WTC11 (cell line): ENCODE results near the gene ERBB4. TPM values are rescaled to one million over a fixed set of nuclear protein-coding genes. Genes with fewer than 3 reads are reported as not detected.

Experiments used
- ATAC-seq: fragments of 200-7000 bp; cut with Tn5 transposase; 2 replicates; pipeline ENCODE4 v1.10.0; 2021; ENCODE audit warnings: mild to moderate bottlenecking, moderate library complexity
- CTCF ChIA-PET: fragments of 300-600 bp; sonication (Branson Sonifier 250); formaldehyde crosslinking; loops from one replicate; lab custom pipeline; 2021; ENCODE audit warnings: antibody characterized with exemption; lab: Charles Lee
- POLR2A ChIA-PET: fragments of 350-600 bp; sonication (Branson Sonifier 250); formaldehyde crosslinking; loops from one replicate; lab custom pipeline; 2021; ENCODE audit warnings: antibody characterized with exemption; lab: Charles Lee
- DNase-seq: peaks from one replicate; pipeline ENCODE4 v3.0.0; 2021; ENCODE audit warnings: low spot score
- H3K27ac Mint-ChIP-seq: 2 replicates; pipeline ENCODE4 v1.8.0; 2021; ENCODE audit warnings: mixed read lengths
- H3K27me3 Mint-ChIP-seq: 2 replicates; pipeline ENCODE4 v1.8.0; 2021; ENCODE audit warnings: low read depth, mild to moderate bottlenecking, moderate library complexity, mixed read lengths
- H3K36me3 Mint-ChIP-seq: 2 replicates; pipeline ENCODE4 v1.8.0; 2021; ENCODE audit warnings: mixed read lengths
- H3K4me1 Mint-ChIP-seq: 2 replicates; pipeline ENCODE4 v1.8.0; 2022; ENCODE audit warnings: mixed read lengths
- H3K4me3 Mint-ChIP-seq: 2 replicates; pipeline ENCODE4 v1.8.0; 2021; ENCODE audit warnings: mild to moderate bottlenecking, moderate library complexity, mixed read lengths
- H3K9me3 Mint-ChIP-seq: 2 replicates; pipeline ENCODE4 v1.8.0; 2021; ENCODE audit warnings: mixed read lengths
- ATF1 ChIP-seq: sonication (generic); formaldehyde crosslinking; IDR thresholded peaks from 2 replicates; pipeline ENCODE4 v1.8.1; 2023; ENCODE audit warnings: mild to moderate bottlenecking, moderate library complexity, missing genetic modification reagents
- EMX1 ChIP-seq: fragments of 250-450 bp; sonication (Bioruptor Pico); IDR thresholded peaks from 2 replicates; pipeline ENCODE4 v1.8.0; 2021; ENCODE audit warnings: mild to moderate bottlenecking
- ETV6 ChIP-seq: sonication (generic); formaldehyde crosslinking; IDR thresholded peaks from 2 replicates; pipeline ENCODE4 v1.8.1; 2022; ENCODE audit warnings: mild to moderate bottlenecking, missing genetic modification reagents
- FOXK1 ChIP-seq: sonication (generic); formaldehyde crosslinking; IDR thresholded peaks from 2 replicates; pipeline ENCODE4 v1.8.0; 2022; ENCODE audit warnings: mild to moderate bottlenecking, moderate library complexity, missing genetic modification reagents
- FOXP4 ChIP-seq: sonication (generic); formaldehyde crosslinking; IDR thresholded peaks from 2 replicates; pipeline ENCODE4 v1.8.0; 2022; ENCODE audit warnings: mild to moderate bottlenecking, missing genetic modification reagents
- IRF1 ChIP-seq: sonication (generic); formaldehyde crosslinking; IDR thresholded peaks from 2 replicates; pipeline ENCODE4 v1.8.0; 2023; ENCODE audit warnings: missing genetic modification reagents
- IRF2 ChIP-seq: sonication (generic); formaldehyde crosslinking; IDR thresholded peaks from 2 replicates; pipeline ENCODE4 v1.8.0; 2022; ENCODE audit warnings: low read depth, missing genetic modification reagents, borderline replicate concordance
- MYBL2 ChIP-seq: sonication (generic); formaldehyde crosslinking; IDR thresholded peaks from 2 replicates; pipeline ENCODE4 v1.8.1; 2023; ENCODE audit warnings: mild to moderate bottlenecking, moderate library complexity, missing genetic modification reagents
- NFE2L1 ChIP-seq: sonication (generic); formaldehyde crosslinking; IDR thresholded peaks from 2 replicates; pipeline ENCODE4 v1.8.1; 2023; ENCODE audit warnings: missing genetic modification reagents
- NFYB ChIP-seq: sonication (generic); formaldehyde crosslinking; conservative IDR thresholded peaks from 2 replicates; pipeline ENCODE4 v1.8.0; 2022; ENCODE audit warnings: low read depth, missing genetic modification reagents
- SMAD4 ChIP-seq: sonication (generic); formaldehyde crosslinking; IDR thresholded peaks from 2 replicates; pipeline ENCODE4 v1.8.0; 2022; ENCODE audit warnings: mild to moderate bottlenecking, missing genetic modification reagents
- TEAD1 ChIP-seq: sonication (generic); formaldehyde crosslinking; IDR thresholded peaks from 2 replicates; pipeline ENCODE4 v1.8.0; 2022; ENCODE audit warnings: mild to moderate bottlenecking, missing genetic modification reagents
- TEAD4 ChIP-seq: sonication (generic); formaldehyde crosslinking; IDR thresholded peaks from 2 replicates; pipeline ENCODE4 v1.8.0; 2022; ENCODE audit warnings: mild to moderate bottlenecking, missing genetic modification reagents
- TP53 ChIP-seq: sonication (generic); formaldehyde crosslinking; IDR thresholded peaks from 2 replicates; pipeline ENCODE4 v1.8.1; 2023; ENCODE audit warnings: mild to moderate bottlenecking, missing genetic modification reagents
- ZNF138 ChIP-seq: sonication (generic); formaldehyde crosslinking; conservative IDR thresholded peaks from 2 replicates; pipeline ENCODE4 v1.8.1; 2022; ENCODE audit warnings: mild to moderate bottlenecking, moderate library complexity, missing genetic modification reagents
- ZNF317 ChIP-seq: sonication (generic); formaldehyde crosslinking; IDR thresholded peaks from 2 replicates; pipeline ENCODE4 v1.8.1; 2023; ENCODE audit warnings: low read depth, mild to moderate bottlenecking, moderate library complexity, missing genetic modification reagents, borderline replicate concordance
- ZNF423 ChIP-seq: fragments of 250-450 bp; sonication (Bioruptor Pico); IDR thresholded peaks from 2 replicates; pipeline ENCODE4 v2.1.2; 2022; ENCODE audit warnings: mild to moderate bottlenecking, moderate library complexity
- total RNA-seq: library from RNA; stranded (reverse); gene quantifications from 3 replicates; pipeline ENCODE4 v1.2.3, GENCODE V29; 2021
- TF ChIP-seq, protein P1 (sequence below): sonication (generic); formaldehyde crosslinking; IDR thresholded peaks from 2 replicates; pipeline ENCODE4 v1.8.1; 2022; ENCODE audit warnings: mild to moderate bottlenecking, moderate library complexity, missing genetic modification reagents
- TF ChIP-seq, protein P2 (sequence below): sonication (generic); formaldehyde crosslinking; conservative IDR thresholded peaks from 2 replicates; pipeline ENCODE4 v1.8.1; 2022; ENCODE audit warnings: mild to moderate bottlenecking, missing genetic modification reagents
- TF ChIP-seq, protein P3 (sequence below): sonication (generic); formaldehyde crosslinking; IDR thresholded peaks from 2 replicates; pipeline ENCODE4 v1.8.0; 2022; ENCODE audit warnings: mild to moderate bottlenecking, missing genetic modification reagents
- TF ChIP-seq, protein P4 (sequence below): fragments of 250-450 bp; sonication (Bioruptor Pico); IDR thresholded peaks from 2 replicates; pipeline ENCODE4 v1.9.0; 2021; ENCODE audit warnings: mild to moderate bottlenecking, borderline replicate concordance
- TF ChIP-seq, protein P5 (sequence below): sonication (generic); formaldehyde crosslinking; IDR thresholded peaks from 2 replicates; pipeline ENCODE4 v1.8.0; 2023; ENCODE audit warnings: missing genetic modification reagents, mild to moderate bottlenecking, borderline replicate concordance
- TF ChIP-seq, protein P6 (sequence below): sonication (generic); formaldehyde crosslinking; IDR thresholded peaks from 2 replicates; pipeline ENCODE4 v1.8.1; 2023; ENCODE audit warnings: mild to moderate bottlenecking, missing genetic modification reagents, moderate library complexity

The ERBB4 gene
- total RNA-seq, 1 experiment from 2014 or later: 1.6 TPM

DNA sequence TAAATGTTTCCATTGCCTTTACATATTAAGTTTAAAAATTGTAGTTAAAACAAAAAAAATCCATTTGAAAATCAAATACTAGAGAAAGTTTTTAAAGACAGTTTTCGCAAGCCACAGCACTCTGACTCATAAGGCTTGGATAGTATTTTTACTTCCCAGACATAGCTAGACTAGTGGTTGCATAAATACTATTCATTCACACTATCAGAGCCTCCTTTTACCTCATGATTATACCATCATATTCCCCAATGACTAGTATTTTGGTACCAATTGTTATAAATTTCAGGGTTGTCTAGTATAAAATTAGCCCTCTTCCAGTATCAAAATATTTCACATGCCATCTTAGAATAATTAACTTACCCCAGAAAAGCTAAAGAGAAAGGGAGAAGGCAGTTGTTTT is 393.5 kb downstream of the ERBB4 start:
- no peak for TF ChIP-seq ZNF423 (CRISPR knock-in tag)
- TF ChIP-seq, protein P1, sequence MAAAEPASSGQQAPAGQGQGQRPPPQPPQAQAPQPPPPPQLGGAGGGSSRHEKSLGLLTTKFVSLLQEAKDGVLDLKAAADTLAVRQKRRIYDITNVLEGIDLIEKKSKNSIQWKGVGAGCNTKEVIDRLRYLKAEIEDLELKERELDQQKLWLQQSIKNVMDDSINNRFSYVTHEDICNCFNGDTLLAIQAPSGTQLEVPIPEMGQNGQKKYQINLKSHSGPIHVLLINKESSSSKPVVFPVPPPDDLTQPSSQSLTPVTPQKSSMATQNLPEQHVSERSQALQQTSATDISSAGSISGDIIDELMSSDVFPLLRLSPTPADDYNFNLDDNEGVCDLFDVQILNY: no peak
- TF ChIP-seq EMX1 (CRISPR knock-in tag): no peak
- no peak for TF ChIP-seq NFE2L1 (CRISPR knock-in tag)
- TF ChIP-seq ZNF138 (CRISPR knock-in tag): no peak
- no peak for TF ChIP-seq IRF2 (CRISPR knock-in tag)
- no peak for TF ChIP-seq SMAD4 (CRISPR knock-in tag)
- TF ChIP-seq TEAD1 (CRISPR knock-in tag): no peak
- no peak for TF ChIP-seq ATF1 (CRISPR knock-in tag)
- no peak for TF ChIP-seq TEAD4
- TF ChIP-seq, all 79 proteins: peak for 0

DNA sequence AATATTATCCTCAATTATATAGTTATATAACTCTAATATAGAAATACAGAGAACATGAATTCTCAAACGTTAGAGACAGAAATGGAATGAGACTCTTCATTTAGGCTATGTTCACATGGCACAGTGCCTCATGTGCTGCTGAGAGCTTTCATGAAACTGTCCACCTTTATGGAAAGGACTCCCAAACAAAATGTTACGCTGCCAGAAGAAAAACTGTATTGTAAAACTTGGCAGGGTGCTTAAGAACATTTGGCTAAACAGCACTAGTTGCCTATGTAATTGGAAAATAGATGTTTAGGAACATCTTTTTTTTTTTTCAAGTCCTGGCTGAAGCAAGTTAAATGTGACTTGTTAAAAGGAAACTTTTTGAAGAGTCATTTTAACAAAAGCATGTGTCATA is 396.0 kb downstream of the ERBB4 start:
- no peak for ATAC-seq
- no peak for DNase-seq
- ChIA-PET POLR2A (no interaction called here), CTCF (no interaction called here)
- no peaks in the 10 kb centered on the region for H3K4me1 Mint-ChIP-seq
- no peaks in the 10 kb centered on the region for H3K27me3 Mint-ChIP-seq
- H3K27ac Mint-ChIP-seq: no peak overlapping the region
- no peaks in the 10 kb centered on the region for H3K36me3 Mint-ChIP-seq
- H3K4me3 Mint-ChIP-seq: no peak overlapping the region
- H3K9me3 Mint-ChIP-seq: no peaks in the 10 kb centered on the region
- TF ChIP-seq, protein P2, sequence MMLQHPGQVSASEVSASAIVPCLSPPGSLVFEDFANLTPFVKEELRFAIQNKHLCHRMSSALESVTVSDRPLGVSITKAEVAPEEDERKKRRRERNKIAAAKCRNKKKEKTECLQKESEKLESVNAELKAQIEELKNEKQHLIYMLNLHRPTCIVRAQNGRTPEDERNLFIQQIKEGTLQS (CRISPR knock-in tag): no peak
- no peak for TF ChIP-seq ETV6 (CRISPR knock-in tag)
- TF ChIP-seq, protein P3, sequence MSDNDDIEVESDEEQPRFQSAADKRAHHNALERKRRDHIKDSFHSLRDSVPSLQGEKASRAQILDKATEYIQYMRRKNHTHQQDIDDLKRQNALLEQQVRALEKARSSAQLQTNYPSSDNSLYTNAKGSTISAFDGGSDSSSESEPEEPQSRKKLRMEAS: no peak
- TF ChIP-seq, protein P4, sequence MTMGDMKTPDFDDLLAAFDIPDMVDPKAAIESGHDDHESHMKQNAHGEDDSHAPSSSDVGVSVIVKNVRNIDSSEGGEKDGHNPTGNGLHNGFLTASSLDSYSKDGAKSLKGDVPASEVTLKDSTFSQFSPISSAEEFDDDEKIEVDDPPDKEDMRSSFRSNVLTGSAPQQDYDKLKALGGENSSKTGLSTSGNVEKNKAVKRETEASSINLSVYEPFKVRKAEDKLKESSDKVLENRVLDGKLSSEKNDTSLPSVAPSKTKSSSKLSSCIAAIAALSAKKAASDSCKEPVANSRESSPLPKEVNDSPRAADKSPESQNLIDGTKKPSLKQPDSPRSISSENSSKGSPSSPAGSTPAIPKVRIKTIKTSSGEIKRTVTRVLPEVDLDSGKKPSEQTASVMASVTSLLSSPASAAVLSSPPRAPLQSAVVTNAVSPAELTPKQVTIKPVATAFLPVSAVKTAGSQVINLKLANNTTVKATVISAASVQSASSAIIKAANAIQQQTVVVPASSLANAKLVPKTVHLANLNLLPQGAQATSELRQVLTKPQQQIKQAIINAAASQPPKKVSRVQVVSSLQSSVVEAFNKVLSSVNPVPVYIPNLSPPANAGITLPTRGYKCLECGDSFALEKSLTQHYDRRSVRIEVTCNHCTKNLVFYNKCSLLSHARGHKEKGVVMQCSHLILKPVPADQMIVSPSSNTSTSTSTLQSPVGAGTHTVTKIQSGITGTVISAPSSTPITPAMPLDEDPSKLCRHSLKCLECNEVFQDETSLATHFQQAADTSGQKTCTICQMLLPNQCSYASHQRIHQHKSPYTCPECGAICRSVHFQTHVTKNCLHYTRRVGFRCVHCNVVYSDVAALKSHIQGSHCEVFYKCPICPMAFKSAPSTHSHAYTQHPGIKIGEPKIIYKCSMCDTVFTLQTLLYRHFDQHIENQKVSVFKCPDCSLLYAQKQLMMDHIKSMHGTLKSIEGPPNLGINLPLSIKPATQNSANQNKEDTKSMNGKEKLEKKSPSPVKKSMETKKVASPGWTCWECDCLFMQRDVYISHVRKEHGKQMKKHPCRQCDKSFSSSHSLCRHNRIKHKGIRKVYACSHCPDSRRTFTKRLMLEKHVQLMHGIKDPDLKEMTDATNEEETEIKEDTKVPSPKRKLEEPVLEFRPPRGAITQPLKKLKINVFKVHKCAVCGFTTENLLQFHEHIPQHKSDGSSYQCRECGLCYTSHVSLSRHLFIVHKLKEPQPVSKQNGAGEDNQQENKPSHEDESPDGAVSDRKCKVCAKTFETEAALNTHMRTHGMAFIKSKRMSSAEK (CRISPR knock-in tag): no peak
- no peak for TF ChIP-seq ZNF317 (CRISPR knock-in tag)
- no peak for TF ChIP-seq TP53 (CRISPR knock-in tag)
- no peak for TF ChIP-seq EMX1 (CRISPR knock-in tag)
- TF ChIP-seq FOXK1: no peak
- no peak for TF ChIP-seq IRF1 (CRISPR knock-in tag)
- TF ChIP-seq, protein P5, sequence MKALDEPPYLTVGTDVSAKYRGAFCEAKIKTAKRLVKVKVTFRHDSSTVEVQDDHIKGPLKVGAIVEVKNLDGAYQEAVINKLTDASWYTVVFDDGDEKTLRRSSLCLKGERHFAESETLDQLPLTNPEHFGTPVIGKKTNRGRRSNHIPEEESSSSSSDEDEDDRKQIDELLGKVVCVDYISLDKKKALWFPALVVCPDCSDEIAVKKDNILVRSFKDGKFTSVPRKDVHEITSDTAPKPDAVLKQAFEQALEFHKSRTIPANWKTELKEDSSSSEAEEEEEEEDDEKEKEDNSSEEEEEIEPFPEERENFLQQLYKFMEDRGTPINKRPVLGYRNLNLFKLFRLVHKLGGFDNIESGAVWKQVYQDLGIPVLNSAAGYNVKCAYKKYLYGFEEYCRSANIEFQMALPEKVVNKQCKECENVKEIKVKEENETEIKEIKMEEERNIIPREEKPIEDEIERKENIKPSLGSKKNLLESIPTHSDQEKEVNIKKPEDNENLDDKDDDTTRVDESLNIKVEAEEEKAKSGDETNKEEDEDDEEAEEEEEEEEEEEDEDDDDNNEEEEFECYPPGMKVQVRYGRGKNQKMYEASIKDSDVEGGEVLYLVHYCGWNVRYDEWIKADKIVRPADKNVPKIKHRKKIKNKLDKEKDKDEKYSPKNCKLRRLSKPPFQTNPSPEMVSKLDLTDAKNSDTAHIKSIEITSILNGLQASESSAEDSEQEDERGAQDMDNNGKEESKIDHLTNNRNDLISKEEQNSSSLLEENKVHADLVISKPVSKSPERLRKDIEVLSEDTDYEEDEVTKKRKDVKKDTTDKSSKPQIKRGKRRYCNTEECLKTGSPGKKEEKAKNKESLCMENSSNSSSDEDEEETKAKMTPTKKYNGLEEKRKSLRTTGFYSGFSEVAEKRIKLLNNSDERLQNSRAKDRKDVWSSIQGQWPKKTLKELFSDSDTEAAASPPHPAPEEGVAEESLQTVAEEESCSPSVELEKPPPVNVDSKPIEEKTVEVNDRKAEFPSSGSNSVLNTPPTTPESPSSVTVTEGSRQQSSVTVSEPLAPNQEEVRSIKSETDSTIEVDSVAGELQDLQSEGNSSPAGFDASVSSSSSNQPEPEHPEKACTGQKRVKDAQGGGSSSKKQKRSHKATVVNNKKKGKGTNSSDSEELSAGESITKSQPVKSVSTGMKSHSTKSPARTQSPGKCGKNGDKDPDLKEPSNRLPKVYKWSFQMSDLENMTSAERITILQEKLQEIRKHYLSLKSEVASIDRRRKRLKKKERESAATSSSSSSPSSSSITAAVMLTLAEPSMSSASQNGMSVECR (CRISPR knock-in tag): no peak
- no peak for TF ChIP-seq NFYB
- no peak for TF ChIP-seq FOXP4 (CRISPR knock-in tag)
- TF ChIP-seq MYBL2 (CRISPR knock-in tag): no peak
- no peak for TF ChIP-seq ZNF138 (CRISPR knock-in tag)
- TF ChIP-seq, protein P6, sequence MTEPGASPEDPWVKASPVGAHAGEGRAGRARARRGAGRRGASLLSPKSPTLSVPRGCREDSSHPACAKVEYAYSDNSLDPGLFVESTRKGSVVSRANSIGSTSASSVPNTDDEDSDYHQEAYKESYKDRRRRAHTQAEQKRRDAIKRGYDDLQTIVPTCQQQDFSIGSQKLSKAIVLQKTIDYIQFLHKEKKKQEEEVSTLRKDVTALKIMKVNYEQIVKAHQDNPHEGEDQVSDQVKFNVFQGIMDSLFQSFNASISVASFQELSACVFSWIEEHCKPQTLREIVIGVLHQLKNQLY (CRISPR knock-in tag): no peak

More for the DNA sequence above, 393.5 kb downstream of the ERBB4 start:
- H3K4me1 Mint-ChIP-seq: no peaks in the 10 kb centered on the region
- H3K4me3 Mint-ChIP-seq: no peak overlapping the region
- DNase-seq: no peak
- no peaks in the 10 kb centered on the region for H3K36me3 Mint-ChIP-seq
- no peaks in the 10 kb centered on the region for H3K27me3 Mint-ChIP-seq
- POLR2A ChIA-PET: interaction anchor here (0.7 kb wide), 1 partner anchor 377 kb away, joined by 6 read pairs; no protein-coding TSS in a partner anchor
- no peak overlapping the region for H3K27ac Mint-ChIP-seq
- H3K9me3 Mint-ChIP-seq: 0 out of 2 replicates have a peak, but pooled peaks cover 3% of the 10 kb centered on the region
- ATAC-seq: no peak
- CTCF ChIA-PET: interaction anchor here (1.0 kb wide), 1 partner anchor 140 kb away, joined by 3 read pairs; no protein-coding TSS in a partner anchor
